Kidney (tissue), 14 donors: ENCODE data around the gene CDX2. TPM values are rescaled to one million over a fixed set of nuclear protein-coding genes. Genes with fewer than 3 reads are reported as not detected.

Source experiments
- DNase-seq, 5 donors: peaks; one replicate each; pipeline ENCODE4 v3.0.0-alpha.2; 2013 to 2020
- FAIRE-seq: peaks from 2 replicates; lab custom pipeline; 2012; peaks lifted over from hg19 to GRCh38; lab: Jason Lieb, UNC
- H3K27ac ChIP-seq, 2 donors: one replicate each; pipeline ENCODE4 v1.7.0; 2013; ENCODE audit warnings: low read depth in 2 of 2, low read length in 2 of 2, inconsistent platforms in 1 of 2
- H3K27me3 ChIP-seq: one replicate; pipeline ENCODE4 v1.7.1; 2013; ENCODE audit warnings: low read length, inconsistent platforms; ENCODE audit not compliant: control insufficient read depth, insufficient read depth
- H3K36me3 ChIP-seq, 3 donors: one replicate each; pipeline versions ENCODE4 v1.7.0 to v1.7.1; 2013; ENCODE audit warnings: low read length in 3 of 3, control low read depth in 1 of 3, inconsistent platforms in 1 of 3; ENCODE audit not compliant: insufficient read depth in 3 of 3, control insufficient read depth in 2 of 3
- H3K4me1 ChIP-seq, 3 donors: one replicate each; pipeline versions ENCODE4 v1.7.0 to v1.7.1; 2013; ENCODE audit warnings: low read length in 3 of 3, inconsistent platforms in 1 of 3, low read depth in 1 of 3; ENCODE audit not compliant: control insufficient read depth in 2 of 3, insufficient read depth in 2 of 3
- H3K4me3 ChIP-seq, 3 donors: one replicate each; pipeline versions ENCODE4 v1.7.0 to v1.8.1; 2013; ENCODE audit warnings: low read length in 3 of 3, control low read depth in 1 of 3, inconsistent platforms in 1 of 3
- H3K9ac ChIP-seq, 3 donors: one replicate each; pipeline versions ENCODE4 v1.7.0 to v1.7.1; 2013; ENCODE audit warnings: low read length in 3 of 3, control low read depth in 1 of 3, inconsistent platforms in 1 of 3
- H3K9me3 ChIP-seq, 3 donors: one replicate each; pipeline versions ENCODE4 v1.7.0 to v1.7.1; 2013; ENCODE audit warnings: low read length in 3 of 3, control low read depth in 1 of 3, inconsistent platforms in 1 of 3; ENCODE audit not compliant: control insufficient read depth in 2 of 3, insufficient read depth in 1 of 3
- CTCF ChIP-seq: IDR thresholded peaks from 3 replicates; pipeline ENCODE4 v1.5.1; 2012; ENCODE audit warnings: mild to moderate bottlenecking, moderate library complexity, borderline replicate concordance; ENCODE audit not compliant: insufficient read depth; ENCODE audit errors: extremely low read depth
- intact Hi-C: fragments of 100-400 bp; cut with DNase I; formaldehyde crosslinking; loops from one replicate; pipeline ENCODE4 v1.11.1; 2022
- polyA plus RNA-seq: library from polyadenylated mRNA; stranded (reverse); fragments of 350-450 nt; fragmentation: Illumina TruSeq; extraction: RNeasy Lipid Tissue Mini Kit (QIAGEN cat#74804); gene quantifications from one replicate; pipeline ENCODE4 v1.2.3, GENCODE V29; 2014; ENCODE audit warnings: low read depth, low replicate concordance; ENCODE audit not compliant: insufficient read depth
- total RNA-seq: library from RNA; stranded (reverse); fragmentation: NEBNext Ultra II Directional; extraction: Animal tissue kit (Norgen Biotek cat#: 25700); gene quantifications from one replicate; pipeline ENCODE4 v1.2.1, GENCODE V29; 2021
- donor health status: control.
- donor health status: control.
- donor health status: control.
- donor health status: control.
- donor health status: control.
- donor health status: DM: yes; HTN: yes; CAD: no.
- donor health status: Normal renal cell carcinoma (clear cell type).

The CDX2 gene
- total and polyA plus RNA-seq, 2 donors from 2014 or later, result not detected

DNA sequence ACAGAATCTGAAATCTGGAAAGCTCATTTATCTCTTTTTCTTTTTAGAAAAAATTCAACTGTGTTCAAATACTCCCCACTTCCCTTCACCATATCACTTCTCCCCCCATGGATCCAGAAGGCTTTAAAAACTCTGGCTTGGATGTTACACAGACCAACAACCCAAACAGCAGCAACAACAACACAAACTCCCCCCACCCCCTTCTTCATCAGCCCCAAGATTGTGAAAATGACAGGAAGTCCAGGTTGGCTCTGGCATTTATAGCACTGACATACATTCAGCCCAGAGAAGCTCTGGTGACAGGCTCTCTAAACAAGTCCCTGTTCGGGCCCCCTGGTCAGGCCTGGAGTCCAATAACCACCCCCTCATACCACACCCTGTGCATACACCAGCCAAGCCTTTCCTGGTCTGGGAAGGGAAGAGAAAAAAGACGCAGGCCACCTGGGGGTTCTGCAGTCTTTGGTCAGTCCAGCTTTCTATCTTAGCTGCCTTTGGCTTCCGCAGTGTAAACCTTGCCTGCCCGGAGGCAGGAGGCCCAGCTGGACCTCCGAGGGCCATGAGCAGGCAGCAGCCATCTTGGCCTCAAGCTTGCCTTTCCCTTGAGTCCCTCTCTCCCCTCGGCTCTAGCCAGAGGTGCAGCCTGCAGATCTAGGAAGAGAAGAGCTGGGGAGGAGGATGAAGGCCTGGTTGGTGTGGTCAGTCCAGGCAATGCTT, 6.8 kb downstream of the CDX2 start:
- H3K4me3 ChIP-seq, result no peak overlapping the region
- peaks cover 0 to 2% (median 0%) of the 10 kb centered on the region in 3 donors for H3K4me1 ChIP-seq
- H3K27me3 ChIP-seq, result peaks cover 64% of the 10 kb centered on the region
- H3K36me3 ChIP-seq, result no peaks in the 10 kb centered on the region
- no peak for DNase-seq
- FAIRE-seq, result no peak
- no peaks in the 10 kb centered on the region for H3K9me3 ChIP-seq
- intact Hi-C loops, result no loop called here
- H3K9ac ChIP-seq, result no peak overlapping the region
- TF ChIP-seq CTCF, result no peak
- H3K27ac ChIP-seq, result no peak overlapping the region

- no peak overlapping the region for H3K9ac ChIP-seq
- TF ChIP-seq CTCF, result no peak
- no peaks in the 10 kb centered on the region for H3K36me3 ChIP-seq
- peaks cover 66% of the 10 kb centered on the region for H3K27me3 ChIP-seq
- H3K4me1 ChIP-seq, result peaks cover 0 to 2% (median 0%) of the 10 kb centered on the region in 3 donors
- intact Hi-C loops, result no loop called here
- H3K9me3 ChIP-seq, result no peaks in the 10 kb centered on the region
- no peak overlapping the region for H3K27ac ChIP-seq
- no peak for FAIRE-seq
- DNase-seq, result no peak
- H3K4me3 ChIP-seq, result no peak overlapping the region
Observed at GRCh38 chr13:27961227-27962085, 7.7 kb downstream of the CDX2 start.

DNA sequence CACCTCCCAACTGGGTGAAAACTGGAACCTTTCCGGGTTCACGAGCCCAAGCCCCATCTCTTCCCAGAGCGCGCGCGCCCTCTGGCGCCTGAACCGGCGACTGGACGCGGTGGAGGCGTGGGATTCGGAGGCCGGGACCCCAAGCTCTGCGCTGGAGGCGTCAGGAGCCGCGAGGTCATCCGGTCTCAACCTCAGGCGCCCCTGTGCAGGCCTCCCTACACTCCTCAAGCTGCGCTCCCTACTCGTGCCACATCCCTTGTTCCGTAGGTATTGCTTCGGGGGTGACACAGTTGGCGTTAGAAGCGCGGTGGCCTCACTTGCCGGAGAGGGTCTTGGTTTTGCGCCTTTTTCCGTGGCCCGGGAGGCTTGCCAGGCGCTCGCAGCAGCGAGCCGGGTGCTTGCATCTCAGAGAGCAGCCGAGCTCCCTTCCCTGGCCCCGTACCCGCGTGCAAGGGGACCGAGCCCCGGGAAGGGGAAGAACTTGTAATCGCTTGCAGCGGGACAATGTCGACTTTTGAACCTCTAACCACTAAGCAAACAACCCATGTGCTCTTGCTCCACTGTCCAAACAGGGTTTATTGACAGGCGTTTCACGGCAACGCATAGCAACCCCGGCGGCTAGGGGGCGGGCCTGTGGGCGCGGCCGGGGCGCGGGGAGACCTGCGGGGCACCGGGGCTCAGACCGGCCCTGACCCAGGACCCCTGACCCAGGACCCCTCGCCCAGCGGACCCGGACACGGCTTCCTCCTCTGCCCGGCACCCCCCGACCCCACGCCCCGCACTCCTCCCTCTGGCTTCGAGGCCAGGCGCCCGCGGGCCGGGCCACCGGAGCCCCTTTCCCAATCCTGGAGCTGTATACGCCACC, 8.5 kb downstream of the CDX2 start:
- Histone ChIP-seq H3K36me3 (no peaks in the 10 kb centered on the region), H3K9me3 (no peaks in the 10 kb centered on the region), H3K4me1 (peaks cover 0 to 2% (median 0%) of the 10 kb centered on the region in 3 donors), H3K9ac (no peak overlapping the region), H3K27ac (no peak overlapping the region), H3K27me3 (peaks cover 66% of the 10 kb centered on the region), H3K4me3 (peak overlapping the region in 1 of 3 donors; percentile 49)
- FAIRE-seq (no peak), DNase-seq (peak in 3 of 5 donors; percentile 30 to 58 (median 47))
- TF ChIP-seq CTCF, result peak; percentile 34
- intact Hi-C loops, result no loop called here
